GM18511 (cell line): ENCODE data around the gene MARF1.
"Not testable (repeated sequence)": the region's sequence is repeated elsewhere in the genome, so short reads cannot be mapped to it uniquely, and the experiment has no call there.

Experiments used
- ATAC-seq: cut with Tn5 transposase; IDR thresholded peaks from one replicate; pipeline ENCODE4 v1.9.1; 2021; ENCODE audit warnings: mild to moderate bottlenecking, moderate library complexity; ENCODE audit not compliant: unreplicated experiment

The MARF1 gene, protein sequence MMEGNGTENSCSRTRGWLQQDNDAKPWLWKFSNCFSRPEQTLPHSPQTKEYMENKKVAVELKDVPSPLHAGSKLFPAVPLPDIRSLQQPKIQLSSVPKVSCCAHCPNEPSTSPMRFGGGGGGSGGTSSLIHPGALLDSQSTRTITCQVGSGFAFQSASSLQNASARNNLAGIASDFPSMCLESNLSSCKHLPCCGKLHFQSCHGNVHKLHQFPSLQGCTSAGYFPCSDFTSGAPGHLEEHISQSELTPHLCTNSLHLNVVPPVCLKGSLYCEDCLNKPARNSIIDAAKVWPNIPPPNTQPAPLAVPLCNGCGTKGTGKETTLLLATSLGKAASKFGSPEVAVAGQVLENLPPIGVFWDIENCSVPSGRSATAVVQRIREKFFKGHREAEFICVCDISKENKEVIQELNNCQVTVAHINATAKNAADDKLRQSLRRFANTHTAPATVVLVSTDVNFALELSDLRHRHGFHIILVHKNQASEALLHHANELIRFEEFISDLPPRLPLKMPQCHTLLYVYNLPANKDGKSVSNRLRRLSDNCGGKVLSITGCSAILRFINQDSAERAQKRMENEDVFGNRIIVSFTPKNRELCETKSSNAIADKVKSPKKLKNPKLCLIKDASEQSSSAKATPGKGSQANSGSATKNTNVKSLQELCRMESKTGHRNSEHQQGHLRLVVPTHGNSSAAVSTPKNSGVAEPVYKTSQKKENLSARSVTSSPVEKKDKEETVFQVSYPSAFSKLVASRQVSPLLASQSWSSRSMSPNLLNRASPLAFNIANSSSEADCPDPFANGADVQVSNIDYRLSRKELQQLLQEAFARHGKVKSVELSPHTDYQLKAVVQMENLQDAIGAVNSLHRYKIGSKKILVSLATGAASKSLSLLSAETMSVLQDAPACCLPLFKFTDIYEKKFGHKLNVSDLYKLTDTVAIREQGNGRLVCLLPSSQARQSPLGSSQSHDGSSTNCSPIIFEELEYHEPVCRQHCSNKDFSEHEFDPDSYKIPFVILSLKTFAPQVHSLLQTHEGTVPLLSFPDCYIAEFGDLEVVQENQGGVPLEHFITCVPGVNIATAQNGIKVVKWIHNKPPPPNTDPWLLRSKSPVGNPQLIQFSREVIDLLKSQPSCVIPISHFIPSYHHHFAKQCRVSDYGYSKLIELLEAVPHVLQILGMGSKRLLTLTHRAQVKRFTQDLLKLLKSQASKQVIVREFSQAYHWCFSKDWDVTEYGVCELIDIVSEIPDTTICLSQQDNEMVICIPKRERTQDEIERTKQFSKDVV (N-terminal part only)

DNA sequence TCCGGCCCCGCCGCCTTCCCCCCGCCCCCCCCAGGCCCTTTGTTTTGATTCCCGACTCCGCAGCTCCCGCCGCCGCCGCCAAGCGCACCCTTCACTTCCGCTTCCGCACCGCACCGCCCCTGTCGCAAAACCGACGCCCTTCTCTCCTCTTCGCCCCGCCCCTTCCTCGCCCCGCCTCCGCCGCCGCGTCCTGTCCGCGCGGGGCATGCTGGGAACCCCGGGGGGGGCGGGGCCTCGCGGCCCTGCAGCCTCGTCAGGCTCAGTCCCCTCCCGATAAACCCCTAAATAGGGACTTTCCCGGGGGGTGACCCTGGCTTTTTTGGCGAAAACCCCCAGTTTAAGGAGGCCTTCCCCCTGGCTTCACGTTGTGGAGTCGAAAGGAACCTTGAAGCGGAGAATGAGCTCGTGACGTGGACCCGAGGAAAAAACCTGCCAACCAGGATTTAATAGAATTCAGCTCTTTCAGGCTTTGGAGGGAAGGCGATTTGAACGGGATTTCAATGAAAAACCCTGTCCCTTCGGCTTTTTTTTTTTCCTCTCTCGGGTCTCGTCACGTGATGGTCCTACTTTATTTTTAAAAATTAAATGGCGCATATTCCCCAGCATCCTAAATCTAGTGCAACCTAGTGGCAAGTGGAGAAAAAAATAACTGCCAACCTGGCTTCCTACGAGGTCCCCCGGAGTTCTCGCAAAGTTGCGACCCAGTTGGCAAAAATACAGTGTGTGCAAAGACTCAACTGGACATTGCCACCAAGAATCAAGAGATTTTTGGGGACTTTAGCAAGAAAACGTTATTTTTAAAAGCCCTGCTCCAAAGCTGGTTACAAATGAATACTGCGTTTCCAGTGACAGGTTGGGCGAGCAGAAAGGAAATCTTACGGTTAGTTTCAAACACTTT, at the start of gene MARF1:
Gene MARF1, minus strand, starts transcription at position 107 of the 898 bp plus-strand sequence. CDS start 3,921 bp downstream, outside the sequence.
- ATAC-seq: peak; percentile 48

DNA sequence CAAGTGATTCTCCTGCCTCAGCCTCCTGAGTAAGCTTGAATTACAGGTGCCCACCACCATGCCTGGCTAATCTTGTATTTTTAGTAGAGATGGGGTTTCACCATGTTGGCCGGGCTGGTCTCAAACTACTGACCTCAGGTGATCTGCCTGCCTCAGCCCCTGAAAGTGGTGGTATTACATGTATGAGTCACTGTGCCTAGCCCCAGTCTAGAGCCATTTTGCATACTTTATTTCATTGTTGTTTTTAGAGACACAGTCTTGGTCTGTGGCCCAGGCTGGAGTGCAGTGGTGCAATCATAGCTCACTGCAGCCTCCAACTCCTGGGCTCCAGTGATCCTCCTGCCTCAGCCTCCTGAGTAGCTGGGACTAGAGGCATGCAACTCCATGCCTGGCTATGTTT, 49.6 kb upstream of the MARF1 start:
- not testable (repeated sequence) for ATAC-seq

DNA sequence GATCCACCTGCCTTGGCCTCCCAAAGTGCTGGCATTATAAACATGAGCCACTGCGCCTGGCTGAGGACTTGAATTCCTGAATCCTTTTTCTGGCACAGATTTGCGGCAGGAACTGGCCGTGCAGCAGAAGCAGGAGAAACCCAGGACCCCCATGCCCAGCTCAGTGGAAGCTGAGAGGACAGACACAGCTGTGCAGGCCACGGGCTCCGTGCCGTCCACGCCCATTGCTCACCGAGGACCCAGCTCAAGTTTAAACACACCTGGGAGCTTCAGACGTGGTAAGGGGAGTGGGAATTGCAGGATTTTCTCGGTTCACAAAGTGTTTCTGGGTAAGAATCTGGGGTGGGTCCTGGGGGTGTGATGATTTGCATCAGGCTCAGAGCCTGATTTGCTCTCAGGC, 48.1 kb upstream of the MARF1 start:
- no peak for ATAC-seq

DNA sequence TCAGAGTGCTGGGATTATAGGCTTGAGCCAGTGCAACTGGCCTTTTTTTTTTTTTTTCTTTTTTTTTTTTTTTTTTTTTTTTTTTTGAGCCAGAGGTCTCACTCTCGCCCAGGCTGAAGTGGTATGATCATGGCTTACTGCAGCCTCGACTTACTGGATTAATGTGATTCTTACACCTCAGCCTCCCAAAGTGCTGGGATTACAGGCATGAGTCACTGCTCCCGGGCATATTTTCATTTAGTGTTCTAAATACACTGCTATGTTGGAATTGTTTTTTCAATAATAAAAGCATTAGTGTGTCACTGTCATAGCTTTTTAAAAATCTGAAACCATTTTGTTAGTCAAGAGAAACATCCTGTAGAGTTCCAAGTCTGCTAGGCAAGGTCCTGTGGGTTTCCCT, 47.3 kb upstream of the MARF1 start:
- ATAC-seq: no peak

DNA sequence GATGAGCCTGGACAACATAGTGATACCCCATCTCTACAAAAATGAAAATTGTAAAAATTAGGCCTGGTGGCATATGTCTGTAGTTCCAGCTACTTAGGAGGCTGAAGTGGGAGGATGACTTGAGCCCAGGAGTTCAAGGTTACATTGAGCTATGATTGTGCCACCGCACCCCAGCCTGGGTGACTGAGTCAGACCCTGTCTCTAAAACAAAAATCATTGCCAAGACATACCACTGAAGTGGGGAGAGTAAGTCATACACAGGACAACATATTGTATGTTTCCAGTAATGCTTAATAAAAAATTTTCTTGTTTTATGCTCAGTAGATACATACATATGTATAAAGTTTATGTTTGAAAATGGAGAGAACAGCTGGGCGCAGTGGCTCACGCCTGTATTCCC, 46.3 kb upstream of the MARF1 start:
- ATAC-seq: no peak

DNA sequence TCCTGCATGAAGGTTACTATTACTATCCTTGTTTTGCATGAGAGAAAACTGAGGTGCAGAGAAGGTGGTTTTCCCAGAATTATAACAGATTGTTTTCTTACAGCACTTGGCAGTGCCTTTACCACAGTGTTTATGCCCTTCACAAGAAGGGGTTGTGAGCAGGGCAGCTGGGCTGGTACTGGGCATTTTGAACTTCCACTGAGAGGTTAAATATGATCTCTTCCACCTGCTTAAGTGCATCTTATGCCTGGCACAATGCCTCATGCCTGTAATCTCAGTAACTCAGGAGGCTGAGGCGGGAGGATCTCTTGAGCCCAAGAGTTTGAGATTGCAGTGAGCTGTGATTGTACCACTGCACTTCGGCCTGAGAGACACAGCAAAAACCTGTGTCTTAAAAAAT, 43.3 kb upstream of the MARF1 start:
- ATAC-seq: no peak

DNA sequence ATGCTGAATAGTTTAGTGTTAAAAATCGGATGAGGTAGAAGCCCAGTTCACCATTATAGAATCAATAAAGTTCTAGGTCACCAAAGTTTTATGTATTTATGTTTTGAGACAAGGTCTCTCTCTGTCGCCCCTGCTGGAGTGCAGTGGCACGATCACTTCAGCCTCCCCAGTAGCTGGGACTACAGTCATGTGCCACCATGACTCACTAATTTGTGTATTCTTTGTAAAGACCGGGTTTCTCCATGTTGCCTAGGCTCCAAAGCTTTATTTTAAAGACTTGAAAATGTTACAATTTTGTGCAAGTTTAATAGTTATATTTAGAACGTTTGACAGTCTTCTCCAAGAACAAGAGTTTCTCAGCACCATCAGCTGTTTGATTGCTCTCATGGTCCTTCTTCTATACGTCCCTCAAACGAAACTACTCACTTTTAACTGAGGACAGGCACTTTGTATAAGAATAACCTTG, 39.2 kb upstream of the MARF1 start:
- ATAC-seq: no peak

DNA sequence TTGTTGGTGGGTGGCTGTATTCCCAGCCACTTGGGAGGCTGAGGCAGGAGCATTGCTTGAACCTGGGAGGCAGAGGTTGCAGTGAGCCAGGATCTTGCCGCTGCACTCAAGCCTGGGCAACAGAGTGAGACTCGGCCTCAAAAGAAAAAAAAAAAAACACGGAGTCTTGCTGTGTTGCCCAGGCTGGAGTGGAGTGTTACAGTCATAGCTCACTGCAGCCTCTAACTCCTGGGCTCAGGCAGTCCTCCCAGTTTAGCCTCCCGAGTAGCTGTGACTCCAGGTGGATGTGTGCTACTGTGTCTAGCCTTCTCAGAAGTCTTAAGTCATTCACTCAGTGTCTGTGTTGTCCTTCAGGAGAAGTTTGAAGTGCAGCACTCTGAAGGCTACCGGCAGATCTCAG, 34.5 kb upstream of the MARF1 start:
- ATAC-seq: no peak

DNA sequence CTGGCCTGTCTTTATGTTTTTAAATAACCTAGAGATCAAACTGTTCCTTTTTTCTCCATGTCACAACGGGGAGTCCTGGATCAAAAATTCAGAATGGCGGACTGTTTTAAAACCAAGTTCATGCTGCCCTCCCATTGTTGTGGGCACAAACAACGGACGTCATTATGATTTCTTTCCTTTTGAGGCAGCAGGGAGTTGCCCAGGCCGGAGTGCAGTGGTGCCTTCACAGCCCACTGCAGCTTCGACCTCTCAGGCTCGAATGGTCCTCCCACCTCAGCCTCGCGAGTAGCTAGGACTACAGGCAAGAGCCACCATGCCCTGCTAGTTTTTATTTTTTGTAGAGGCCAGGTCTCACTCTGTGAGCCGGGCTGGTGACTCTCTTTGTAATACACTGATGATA, 33.6 kb upstream of the MARF1 start:
- no peak for ATAC-seq

DNA sequence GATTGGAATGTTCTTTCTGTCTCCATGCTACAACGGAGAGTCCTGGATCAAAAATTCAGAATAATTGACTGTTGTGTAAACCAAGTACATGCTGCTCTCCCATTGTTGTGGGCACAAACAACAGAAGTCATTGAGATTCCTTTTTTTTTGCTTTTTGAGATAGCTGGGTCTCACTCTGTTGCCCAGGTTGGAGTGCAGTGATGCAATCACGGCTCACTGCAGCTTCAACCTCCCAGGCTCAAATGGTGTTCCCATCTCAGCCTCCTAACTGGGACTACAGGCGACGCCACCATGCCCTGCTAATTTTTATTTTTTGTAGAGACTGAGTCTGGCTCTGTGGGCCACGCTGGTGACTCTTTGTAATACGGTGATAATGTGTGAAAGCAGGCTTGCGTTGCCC, 31.6 kb upstream of the MARF1 start:
- ATAC-seq: no peak

DNA sequence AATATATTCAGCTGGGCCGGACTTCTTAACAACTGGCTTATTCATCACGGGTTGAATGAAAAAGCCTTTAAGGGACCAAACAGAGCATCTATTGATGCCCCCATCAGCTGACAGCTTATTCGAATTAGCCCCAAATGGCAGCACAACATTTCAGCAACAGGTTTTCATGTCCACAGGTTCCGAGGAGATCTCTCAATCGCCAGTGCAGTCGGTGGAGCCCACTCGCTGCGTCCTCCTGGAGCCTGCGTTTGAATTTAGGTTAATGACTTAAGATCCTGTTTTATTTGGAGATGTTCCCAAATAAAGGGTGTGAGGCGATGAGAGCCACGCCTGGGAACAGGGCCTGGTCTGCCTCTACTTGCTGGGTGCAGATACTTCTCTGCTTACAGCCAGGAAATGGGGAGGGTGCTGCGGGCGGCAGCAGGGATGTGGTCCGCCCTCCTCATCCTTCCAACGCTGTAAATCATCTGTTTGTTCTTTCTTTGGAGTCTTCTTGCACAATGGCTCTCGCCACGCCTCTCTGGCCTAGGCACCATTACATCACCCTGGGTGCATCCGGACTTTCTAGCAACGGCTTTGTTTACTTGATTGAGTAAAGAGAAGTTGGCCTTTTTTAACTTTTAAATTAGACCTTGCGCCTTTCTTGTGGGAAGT, 29.7 kb upstream of the MARF1 start:
- ATAC-seq: no peak

DNA sequence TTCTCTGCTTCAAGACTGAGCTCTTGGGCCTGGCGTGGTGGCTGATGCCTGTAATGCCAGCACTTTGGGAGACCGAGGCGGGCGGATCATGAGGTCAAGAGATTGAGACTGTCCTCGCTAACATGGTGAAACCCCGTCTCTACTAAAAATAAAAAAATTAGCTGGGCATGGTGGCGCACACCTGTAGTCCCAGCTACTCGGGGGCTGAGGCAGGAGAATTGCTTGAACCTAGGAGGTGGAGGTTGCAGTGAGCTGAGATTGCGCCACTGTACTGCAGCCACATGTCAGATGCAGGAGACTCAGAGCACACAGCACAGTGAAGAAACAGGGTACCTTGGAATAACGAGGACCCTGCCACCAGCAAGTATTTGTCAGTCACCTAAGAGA, 29.2 kb upstream of the MARF1 start:
- not testable (repeated sequence) for ATAC-seq

DNA sequence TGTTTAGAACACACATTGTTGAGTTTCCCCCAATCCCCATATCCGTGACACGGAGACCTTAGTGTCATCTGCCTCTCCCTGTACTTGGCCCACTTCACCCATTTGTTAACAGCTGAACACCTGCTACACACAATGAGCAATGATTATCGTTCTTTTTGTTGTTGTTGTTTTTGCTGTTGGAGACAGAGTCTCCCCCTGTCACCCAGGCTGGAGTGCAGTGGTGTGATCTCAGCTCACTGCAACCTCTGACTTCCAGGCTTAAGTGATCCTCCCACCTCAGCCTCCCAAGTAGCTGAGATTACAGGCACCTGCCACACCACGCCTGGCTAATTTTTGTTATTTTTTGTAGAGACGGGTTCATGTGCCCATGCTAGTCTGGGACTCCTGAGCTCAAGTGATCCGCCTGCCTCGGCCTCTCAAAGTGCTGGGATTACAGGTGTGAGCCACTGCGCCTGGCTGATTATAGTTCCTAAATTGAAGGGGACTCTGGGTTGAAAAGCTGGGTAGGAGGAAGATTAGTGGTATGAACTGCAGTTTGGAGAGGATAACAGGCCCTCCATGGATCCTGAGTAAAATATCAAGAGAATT, 28.7 kb upstream of the MARF1 start:
- ATAC-seq: no peak

DNA sequence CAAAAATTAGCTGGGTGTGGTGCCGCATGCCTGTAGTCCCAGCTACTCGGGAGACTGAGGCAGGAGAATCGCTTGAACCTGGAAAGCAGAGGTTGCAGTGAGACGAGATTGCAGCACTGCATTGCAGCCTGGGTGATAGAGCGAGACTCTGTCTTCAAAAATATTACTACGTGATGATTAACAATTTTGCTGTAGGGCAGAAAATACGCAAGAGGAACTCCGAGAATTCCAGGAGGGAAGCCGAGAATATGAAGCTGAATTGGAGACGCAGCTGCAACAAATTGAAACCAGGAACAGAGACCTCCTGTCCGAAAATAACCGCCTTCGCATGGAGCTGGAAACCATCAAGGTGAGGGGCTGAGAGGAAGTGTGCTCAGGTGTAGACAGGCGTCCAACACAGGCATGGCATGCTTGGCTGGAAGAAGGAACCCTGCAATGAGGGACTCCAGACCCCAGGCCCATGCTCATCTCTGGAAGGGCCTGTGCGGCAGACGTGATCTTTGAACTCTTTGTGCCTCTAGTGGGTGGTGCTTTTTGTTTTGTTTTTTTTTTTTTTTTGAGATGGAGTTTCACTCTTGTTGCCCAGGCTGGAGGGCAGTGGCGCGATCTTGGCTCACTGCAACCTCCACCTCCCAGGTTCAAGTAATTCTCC, 24.3 kb upstream of the MARF1 start:
- no peak for ATAC-seq

DNA sequence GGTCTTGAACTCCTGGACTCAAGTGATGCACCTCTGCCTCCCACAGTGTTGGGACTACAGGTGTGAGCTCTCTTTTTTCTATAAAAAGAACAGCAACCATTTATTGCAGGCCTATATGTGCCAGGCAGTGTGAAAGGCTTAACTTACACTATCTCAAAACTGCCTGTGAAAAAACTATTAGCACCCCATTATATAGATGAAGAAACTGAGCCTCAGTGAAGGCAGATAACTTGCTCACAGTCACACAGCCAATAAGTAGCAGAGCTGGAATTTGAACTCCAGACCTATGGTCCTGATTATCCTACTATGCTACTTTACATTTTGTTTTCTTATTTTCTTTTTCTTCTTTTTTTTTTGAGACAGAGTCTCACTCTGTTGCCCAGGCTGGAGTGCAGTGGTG, 22.2 kb upstream of the MARF1 start:
- no peak for ATAC-seq

DNA sequence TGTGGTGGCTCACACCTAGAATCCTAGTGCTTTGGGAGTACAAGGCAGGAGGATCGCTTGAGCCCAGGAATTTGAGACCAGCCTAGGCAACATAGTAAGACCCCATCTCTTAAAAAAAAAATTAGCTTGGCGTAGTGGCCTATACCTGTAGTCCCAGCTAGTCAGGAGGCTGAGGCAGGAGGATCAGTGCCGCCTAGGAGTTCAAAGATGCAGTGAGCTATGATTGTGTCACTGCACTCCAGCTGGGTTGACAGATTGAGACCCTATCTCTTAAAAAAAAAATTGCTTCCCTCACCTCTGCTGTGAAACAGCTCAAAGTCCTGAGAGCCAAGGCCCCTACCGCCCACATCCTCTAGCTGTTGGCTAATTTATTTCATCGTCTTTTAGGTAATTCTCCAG, 17.2 kb upstream of the MARF1 start:
- no peak for ATAC-seq

DNA sequence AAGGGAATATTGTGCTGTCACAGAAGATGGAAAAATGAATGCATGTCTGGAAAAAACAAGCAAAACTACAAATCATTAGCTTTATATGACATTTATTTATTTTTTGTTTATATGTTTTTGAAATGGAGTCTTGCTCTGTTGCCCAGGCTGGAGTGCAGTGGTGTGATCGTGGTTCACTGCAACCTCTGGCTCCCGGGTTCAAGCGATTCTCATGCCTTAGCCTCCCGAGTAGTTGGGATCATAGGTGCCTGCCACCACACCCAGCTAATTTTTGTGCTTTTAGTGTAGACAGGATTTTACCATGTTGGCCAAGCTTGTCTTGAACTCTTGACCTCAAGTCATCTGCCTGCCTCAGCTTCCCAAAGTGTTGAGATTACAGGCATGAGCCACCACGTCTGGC, 15.6 kb upstream of the MARF1 start:
- ATAC-seq: no peak

DNA sequence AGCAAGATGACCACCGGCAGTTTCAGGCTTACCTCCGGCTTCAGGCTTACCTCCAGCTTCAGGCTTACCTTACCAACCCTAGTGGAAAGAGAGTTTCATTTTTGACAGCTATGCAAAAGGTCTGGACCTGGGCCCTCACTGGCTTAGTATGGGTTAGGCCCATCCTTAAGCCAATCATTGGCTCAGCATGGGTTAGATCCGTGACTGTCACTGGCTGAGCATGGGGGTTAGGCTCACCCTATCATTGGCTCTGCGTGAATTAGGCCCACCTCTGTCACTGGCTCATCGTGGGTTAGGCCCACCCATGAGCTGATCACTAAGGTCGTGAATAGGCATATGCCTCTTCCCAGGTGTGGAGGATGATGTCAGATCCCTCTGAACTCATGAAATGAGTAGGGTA, 15.2 kb upstream of the MARF1 start:
- no peak for ATAC-seq

DNA sequence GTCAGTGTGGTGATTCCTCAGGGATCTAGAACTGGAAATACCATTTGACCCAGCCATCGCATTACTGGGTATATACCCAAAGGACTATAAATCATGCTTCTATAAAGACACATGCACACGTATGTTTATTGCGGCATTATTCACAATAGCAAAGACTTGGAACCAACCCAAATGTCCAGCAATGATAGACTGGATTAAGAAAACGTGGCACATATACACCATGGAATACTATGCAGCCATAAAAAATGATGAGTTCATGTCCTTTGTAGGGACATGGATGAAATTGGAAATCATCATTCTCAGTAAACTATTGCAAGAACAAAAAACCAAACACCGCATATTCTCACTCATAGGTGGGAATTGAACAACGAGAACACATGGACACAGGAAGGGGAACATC, 12.6 kb upstream of the MARF1 start:
- ATAC-seq: not testable (repeated sequence)
